Measurements from ENCODE around the gene SLC6A1.

DNA sequence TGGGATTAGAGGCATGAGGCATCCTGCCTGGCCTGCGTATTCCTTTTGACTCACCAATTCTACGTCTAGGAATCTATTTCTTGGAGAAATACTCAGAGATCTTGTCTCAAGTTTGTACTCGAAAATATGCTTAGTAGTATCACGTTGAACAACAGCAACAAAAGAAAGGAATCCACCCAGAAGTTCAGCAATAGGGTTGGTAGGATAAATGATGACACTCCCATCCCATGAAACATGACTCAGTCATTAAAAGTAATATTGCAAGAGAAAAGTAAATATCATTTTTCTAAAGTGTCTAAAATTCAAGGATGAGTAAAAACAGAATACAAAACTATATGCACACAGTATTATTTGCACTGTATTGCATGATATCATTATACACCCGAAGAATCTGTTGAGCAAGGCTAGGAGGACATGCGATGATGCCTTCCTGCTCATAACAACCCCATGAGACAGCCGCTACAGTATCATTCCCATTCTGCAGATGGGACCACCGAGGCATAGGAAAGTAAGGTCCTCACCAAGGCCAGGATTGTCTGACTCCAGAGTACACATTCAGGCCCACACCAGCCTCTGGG is 61.5 kb downstream of the SLC6A1 start:
- TF ChIP-seq, protein P1, sequence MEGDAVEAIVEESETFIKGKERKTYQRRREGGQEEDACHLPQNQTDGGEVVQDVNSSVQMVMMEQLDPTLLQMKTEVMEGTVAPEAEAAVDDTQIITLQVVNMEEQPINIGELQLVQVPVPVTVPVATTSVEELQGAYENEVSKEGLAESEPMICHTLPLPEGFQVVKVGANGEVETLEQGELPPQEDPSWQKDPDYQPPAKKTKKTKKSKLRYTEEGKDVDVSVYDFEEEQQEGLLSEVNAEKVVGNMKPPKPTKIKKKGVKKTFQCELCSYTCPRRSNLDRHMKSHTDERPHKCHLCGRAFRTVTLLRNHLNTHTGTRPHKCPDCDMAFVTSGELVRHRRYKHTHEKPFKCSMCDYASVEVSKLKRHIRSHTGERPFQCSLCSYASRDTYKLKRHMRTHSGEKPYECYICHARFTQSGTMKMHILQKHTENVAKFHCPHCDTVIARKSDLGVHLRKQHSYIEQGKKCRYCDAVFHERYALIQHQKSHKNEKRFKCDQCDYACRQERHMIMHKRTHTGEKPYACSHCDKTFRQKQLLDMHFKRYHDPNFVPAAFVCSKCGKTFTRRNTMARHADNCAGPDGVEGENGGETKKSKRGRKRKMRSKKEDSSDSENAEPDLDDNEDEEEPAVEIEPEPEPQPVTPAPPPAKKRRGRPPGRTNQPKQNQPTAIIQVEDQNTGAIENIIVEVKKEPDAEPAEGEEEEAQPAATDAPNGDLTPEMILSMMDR (IDR thresholded peaks at IDR 0.05; ENCODE audit: low read depth, low read length, missing input control): no peak
- no peak for TF ChIP-seq TAF1 (conservative IDR thresholded peaks at IDR 0.05)
- TF ChIP-seq RAD21 (IDR thresholded peaks at IDR 0.05): no peak
- TF ChIP-seq YY1 (IDR thresholded peaks at IDR 0.05): no peak

All from liver (tissue), 3 donors.